ENCODE measurements around the gene FHIT.

DNA sequence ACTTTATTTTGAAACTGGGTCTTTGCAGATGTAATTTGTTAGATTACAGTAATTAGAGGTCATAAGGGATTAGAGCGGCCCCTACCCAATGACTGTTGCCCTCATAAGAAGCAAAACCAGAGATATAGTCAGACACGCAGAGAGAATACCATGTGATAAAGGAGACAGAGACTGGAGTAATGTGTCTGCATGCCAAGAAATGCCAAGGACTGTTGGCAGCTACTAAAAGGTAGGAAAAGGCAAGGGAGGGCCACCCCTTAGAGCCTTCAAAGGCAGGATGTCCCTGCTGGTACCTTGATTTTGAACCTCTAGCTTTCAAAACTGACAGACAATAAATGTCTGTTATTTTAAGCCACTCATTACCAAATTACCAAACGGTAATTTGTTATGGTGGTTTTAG, 548.2 kb downstream of the FHIT start:
- TF ChIP-seq EZH2 (IDR thresholded peaks at IDR 0.05; ENCODE audit: low read length, unreplicated experiment) (no peak), EZH2phosphoT487 (IDR thresholded peaks at IDR 0.05; ENCODE audit: borderline replicate concordance, low read length) (no peak)
- TF ChIP-seq, protein P1, sequence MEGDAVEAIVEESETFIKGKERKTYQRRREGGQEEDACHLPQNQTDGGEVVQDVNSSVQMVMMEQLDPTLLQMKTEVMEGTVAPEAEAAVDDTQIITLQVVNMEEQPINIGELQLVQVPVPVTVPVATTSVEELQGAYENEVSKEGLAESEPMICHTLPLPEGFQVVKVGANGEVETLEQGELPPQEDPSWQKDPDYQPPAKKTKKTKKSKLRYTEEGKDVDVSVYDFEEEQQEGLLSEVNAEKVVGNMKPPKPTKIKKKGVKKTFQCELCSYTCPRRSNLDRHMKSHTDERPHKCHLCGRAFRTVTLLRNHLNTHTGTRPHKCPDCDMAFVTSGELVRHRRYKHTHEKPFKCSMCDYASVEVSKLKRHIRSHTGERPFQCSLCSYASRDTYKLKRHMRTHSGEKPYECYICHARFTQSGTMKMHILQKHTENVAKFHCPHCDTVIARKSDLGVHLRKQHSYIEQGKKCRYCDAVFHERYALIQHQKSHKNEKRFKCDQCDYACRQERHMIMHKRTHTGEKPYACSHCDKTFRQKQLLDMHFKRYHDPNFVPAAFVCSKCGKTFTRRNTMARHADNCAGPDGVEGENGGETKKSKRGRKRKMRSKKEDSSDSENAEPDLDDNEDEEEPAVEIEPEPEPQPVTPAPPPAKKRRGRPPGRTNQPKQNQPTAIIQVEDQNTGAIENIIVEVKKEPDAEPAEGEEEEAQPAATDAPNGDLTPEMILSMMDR (conservative IDR thresholded peaks at IDR 0.05; ENCODE audit: low read depth, low read length), result no peak

All from PC-3 (cell line).